Bone marrow (tissue), 2 donors: ENCODE data around the gene TCAF1.
"Not testable (repeated sequence)": the region's sequence is repeated elsewhere in the genome, so short reads cannot be mapped to it uniquely, and the experiment has no call there.

Source experiments
- DNase-seq, 2 donors: peaks; one replicate each; lab custom pipeline; 2025; lab: John Stamatoyannopoulos, UW

The TCAF1 gene

GRCh38 chr7:143857994-143858393 is 44.0 kb downstream of the TCAF1 start:
- not testable (repeated sequence) for DNase-seq

GRCh38 chr7:143855443-143855842 is 46.5 kb downstream of the TCAF1 start:
- DNase-seq: not testable (repeated sequence)

GRCh38 chr7:143850682-143851081 is 51.3 kb downstream of the TCAF1 start:
- DNase-seq: no peak

DNA sequence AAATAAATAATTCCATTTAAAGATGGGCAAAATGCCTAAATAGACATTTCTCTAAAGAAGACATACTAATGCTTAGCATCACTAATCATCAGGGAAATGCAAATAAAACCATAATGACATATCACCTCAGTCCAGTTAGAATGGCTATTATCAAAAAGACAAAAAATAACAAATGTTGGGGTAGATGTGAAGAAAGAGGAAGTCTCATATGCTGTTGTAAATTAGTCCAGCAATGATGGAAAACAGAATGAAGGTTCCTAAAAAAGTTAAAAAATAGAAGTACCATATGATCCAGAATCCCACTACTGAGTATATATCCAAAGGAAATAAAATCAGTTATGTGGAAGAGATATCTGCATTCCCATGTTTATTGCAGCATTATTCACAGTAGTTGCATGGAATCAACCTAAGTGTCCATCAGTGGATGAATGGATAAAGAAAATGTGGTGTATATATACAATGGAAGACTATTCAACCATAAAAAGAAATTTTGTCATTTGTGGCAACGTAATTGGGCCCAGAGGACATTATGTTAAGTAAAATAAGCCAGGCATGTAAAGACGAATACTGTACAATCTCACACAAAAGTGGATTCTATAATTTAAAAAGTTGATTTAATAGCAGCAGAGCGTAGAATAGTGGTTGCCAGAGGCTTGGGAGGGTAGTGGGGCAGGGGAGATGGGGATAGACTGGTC is 52.0 kb downstream of the TCAF1 start:
- no peak for DNase-seq

- DNase-seq: no peak
These were observed 53.8 kb downstream of the TCAF1 start for GRCh38 chr7:143848192-143848591.

GRCh38 chr7:143846692-143847091 is 55.3 kb downstream of the TCAF1 start:
- no peak for DNase-seq

- not testable (repeated sequence) for DNase-seq
These were observed 60.3 kb downstream of the TCAF1 start for GRCh38 chr7:143841696-143842095.

DNA sequence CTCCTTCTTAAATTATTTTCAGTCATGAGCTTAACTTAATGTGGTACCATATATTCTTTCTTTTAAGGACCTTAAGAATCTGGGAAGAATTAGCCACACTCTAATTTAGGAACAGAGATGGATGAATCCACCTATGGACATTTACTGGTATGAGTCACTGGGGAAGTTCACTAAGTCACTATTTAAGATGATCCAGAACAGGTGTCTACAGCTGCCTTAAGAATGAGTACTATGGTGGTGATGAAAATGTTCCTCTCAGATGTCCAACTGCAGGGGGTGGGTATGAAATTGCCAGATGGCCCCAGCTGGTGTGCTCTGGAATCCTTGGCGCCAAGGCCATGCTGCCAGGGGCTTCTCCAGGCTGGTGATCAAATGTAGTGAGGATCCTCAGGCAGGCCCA is 61.9 kb downstream of the TCAF1 start:
- DNase-seq: not testable (repeated sequence)

DNA sequence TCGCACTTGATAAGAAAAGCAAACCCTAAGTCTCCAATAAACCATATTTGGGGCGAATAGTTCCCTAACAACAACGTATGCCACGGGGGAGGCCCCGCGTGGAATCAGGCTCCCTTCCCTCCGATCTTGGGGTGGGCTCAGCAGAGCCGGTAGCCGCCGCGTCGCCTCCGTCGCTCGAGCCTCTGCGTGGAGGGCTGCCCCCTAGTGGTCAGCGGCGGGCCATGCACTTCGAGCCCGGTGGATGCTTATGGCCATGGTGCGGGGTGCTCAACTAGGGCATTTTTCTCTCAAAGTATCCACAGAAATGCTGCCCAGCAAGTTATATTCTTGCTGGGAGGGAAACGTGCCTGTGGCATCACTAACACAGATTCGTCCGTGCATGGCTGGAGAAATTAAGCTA is 64.8 kb downstream of the TCAF1 start:
- not testable (repeated sequence) for DNase-seq

GRCh38 chr7:143836622-143837021 is 65.4 kb downstream of the TCAF1 start:
- DNase-seq: peak; percentile 36 to 72

- DNase-seq: not testable (repeated sequence)
These were observed 65.9 kb downstream of the TCAF1 start for GRCh38 chr7:143836088-143836487.

DNA sequence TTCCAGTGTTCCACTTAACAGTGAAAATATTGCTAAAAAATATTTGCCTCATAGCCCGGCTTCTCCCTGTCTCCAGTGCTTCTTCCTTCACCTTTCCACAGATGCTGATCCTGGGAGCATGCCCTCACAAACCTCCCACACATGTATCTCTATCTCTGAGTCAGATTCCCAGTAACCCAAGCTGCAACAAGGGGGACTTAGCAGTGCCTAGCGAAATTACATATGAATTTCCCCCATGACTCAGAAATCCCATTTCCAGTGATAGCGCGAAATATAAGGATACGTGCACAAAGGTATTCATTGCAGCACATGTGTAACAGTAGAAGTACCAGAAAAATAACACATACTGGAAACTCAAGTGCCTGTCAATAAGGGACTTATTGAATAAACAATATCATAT is 75.4 kb downstream of the TCAF1 start:
- not testable (repeated sequence) for DNase-seq

DNA sequence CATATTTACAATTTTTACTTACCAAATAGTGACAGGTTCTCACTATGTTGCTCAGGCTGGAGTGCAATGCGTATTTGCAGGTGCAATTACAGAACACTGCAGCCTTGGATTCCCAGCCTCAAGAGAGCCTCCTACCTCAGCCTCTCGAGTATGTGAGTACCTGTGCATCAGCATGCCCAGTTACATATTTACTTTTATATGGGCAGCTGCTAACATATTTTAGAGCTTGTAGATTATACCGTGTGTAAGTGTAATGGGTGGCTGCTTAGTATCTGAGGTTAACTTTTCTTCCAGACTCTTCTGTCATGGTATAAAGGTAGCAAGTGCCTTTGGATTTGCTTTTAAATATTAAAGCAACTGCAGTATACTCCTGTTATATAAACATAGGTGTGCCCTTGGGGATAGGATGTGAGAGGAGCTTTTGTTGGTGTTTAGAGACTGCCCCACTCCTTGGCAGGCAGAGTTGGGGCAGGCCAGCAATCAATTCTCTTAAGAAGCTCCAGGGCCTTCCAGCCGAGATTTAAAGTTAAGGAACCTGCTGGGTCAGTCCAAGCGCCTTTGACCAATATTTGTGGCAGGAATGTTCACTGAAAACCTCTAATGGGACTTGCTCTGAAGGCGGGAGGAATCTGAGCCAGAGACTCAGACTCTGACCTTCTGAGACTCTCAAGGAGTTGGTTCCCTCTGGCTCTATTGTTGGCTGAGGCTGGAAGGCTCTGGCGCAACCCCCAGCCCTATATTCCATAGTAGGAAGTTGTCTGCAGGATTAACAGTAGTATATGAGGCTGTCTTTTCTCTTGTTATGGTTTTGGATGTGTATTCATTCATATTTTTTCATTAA is 77.5 kb downstream of the TCAF1 start:
- DNase-seq: not testable (repeated sequence)

GRCh38 chr7:143823634-143824294 is 78.2 kb downstream of the TCAF1 start:
- not testable (repeated sequence) for DNase-seq

GRCh38 chr7:143821392-143822277 is 80.3 kb downstream of the TCAF1 start:
- not testable (repeated sequence) for DNase-seq

GRCh38 chr7:143817873-143818272 is 84.1 kb downstream of the TCAF1 start:
- DNase-seq: not testable (repeated sequence)

DNA sequence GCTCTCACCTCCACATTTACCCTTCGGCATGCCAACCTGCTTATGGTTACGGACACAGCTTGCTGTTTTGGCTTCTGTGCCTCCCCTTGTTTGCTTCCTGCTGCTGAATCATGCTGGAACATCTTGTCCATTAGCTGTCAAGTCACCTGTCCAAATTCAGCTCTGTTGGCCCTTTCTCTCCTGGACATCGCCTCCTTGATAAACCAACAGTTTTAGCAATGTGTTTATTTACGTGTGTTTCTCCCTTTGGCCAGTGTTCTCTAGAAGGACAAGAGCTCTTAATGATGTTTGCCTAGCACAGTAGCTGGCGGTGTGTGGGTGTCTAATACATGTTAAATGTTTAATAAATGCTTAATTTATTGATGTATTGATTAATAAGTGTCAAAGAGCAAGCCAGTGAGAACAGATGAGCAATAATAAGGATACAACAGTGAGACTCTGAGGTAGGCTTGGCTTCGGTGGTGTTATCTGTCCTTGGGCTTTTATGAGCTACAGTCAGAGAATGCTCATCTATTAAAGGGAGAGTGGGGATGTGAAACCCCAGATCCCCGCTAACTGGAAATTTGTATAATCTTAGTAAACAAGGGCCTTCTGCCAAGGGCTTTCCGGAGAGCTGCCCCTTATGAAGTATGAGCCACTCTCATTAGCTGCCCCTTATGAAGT is 85.4 kb downstream of the TCAF1 start:
- DNase-seq: not testable (repeated sequence)

DNA sequence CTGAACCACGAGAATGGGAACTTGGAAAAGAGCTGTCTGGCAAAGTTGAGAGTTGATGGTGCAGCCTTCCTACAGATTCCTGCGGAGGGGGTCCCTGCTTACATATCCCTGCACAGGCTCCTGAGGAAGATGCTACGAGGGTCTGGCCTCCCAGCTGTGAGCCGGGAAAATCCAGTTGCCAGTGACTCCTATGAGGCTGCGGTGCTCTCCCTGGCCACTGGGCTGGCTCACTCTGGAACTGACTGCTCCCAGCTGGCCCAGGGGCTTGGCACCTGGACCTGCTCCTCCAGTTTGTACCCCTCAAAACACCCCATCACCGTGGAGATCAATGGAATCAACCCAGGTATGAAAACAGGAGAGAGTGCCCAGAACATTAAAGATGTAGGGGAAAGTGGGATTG is 91.3 kb downstream of the TCAF1 start:
- DNase-seq: not testable (repeated sequence)

- not testable (repeated sequence) for DNase-seq
These were observed 95.3 kb downstream of the TCAF1 start for GRCh38 chr7:143806664-143807071.
